WTC11 (cell line): ENCODE measurements around the gene NXT2.
"Not testable (repeated sequence)": the region's sequence is repeated elsewhere in the genome, so short reads cannot be mapped to it uniquely, and the experiment has no call there.

Source experiments
- CTCF ChIP-seq: fragments of 200-600 bp; IDR thresholded peaks from 2 replicates; pipeline ENCODE4 v1.8.0; 2022; ENCODE audit warnings: antibody characterized with exemption
- ETV6 ChIP-seq: sonication (generic); formaldehyde crosslinking; IDR thresholded peaks from 2 replicates; pipeline ENCODE4 v1.8.1; 2022; ENCODE audit warnings: mild to moderate bottlenecking, missing genetic modification reagents
- ZNF671 ChIP-seq: fragments of 250-450 bp; sonication (Bioruptor Pico); IDR thresholded peaks from 2 replicates; pipeline ENCODE4 v1.8.0; 2021; ENCODE audit warnings: mild to moderate bottlenecking

GRCh38 chrX:109576083-109576482 lies 39.4 kb downstream of the NXT2 start:
- not testable (repeated sequence) for TF ChIP-seq CTCF, ZNF671, ETV6
